DOHH2 (cell line): ENCODE data around the gene COL20A1.

Source experiments
- H3F3A ChIP-seq: fragments of 200-600 bp; sonication (generic), shearing (Covaris generic); 2 replicates; pipeline ENCODE4 v1.6.0; 2016; ENCODE audit warnings: antibody characterized with exemption, mild to moderate bottlenecking; ENCODE audit not compliant: control insufficient read depth, insufficient read depth
- H3K27ac ChIP-seq: fragments of 200-600 bp; sonication (generic); 2 replicates; pipeline ENCODE4 v1.5.1; 2014; ENCODE audit warnings: low read depth, mild to moderate bottlenecking, low read length, moderate library complexity
- H3K27me3 ChIP-seq: fragments of 200-600 bp; sonication (generic); 2 replicates; pipeline ENCODE4 v1.6.1; 2014; ENCODE audit warnings: mild to moderate bottlenecking, low read length, mixed read lengths; ENCODE audit not compliant: control insufficient read depth
- H3K36me3 ChIP-seq: fragments of 200-600 bp; sonication (generic); 2 replicates; pipeline ENCODE4 v1.6.1; 2014; ENCODE audit warnings: mild to moderate bottlenecking, low read length, moderate library complexity, mixed read lengths; ENCODE audit not compliant: control insufficient read depth
- H3K4me1 ChIP-seq: fragments of 200-600 bp; sonication (generic); 2 replicates; pipeline ENCODE4 v1.6.1; 2014; ENCODE audit warnings: mild to moderate bottlenecking, low read length, mixed read lengths; ENCODE audit not compliant: control insufficient read depth
- H3K4me2 ChIP-seq: fragments of 200-600 bp; sonication (generic); 2 replicates; pipeline ENCODE4 v1.6.0; 2014; ENCODE audit warnings: mild to moderate bottlenecking, low read length, moderate library complexity
- H3K4me3 ChIP-seq: fragments of 200-600 bp; sonication (generic); 2 replicates; pipeline ENCODE4 v1.5.1; 2014; ENCODE audit warnings: mild to moderate bottlenecking, low read length, mixed read lengths
- H3K79me2 ChIP-seq: fragments of 200-600 bp; sonication (generic); 2 replicates; pipeline ENCODE4 v1.6.1; 2014; ENCODE audit warnings: mild to moderate bottlenecking, low read length, mixed read lengths; ENCODE audit not compliant: control insufficient read depth
- H3K9me2 ChIP-seq: fragments of 200-600 bp; sonication (generic); replicated peaks from 2 replicates; pipeline ENCODE4 v1.6.1; 2014; ENCODE audit warnings: mild to moderate bottlenecking, low read length, mixed read lengths; ENCODE audit not compliant: control insufficient read depth
- H3K9me3 ChIP-seq: fragments of 200-600 bp; sonication (generic); 2 replicates; pipeline ENCODE4 v1.6.1; 2014; ENCODE audit warnings: antibody characterized with exemption, low read length, mixed read lengths; ENCODE audit not compliant: control insufficient read depth, insufficient read depth
- H4K20me1 ChIP-seq: fragments of 200-600 bp; sonication (generic); 2 replicates; pipeline ENCODE4 v1.6.0; 2014; ENCODE audit warnings: low read depth, mild to moderate bottlenecking, antibody characterized with exemption, low read length, moderate library complexity; ENCODE audit not compliant: control insufficient read depth, insufficient read depth
- CTCF ChIP-seq: fragments of 200-600 bp; sonication (generic); IDR thresholded peaks from one replicate; pipeline ENCODE4 v1.5.1; 2014; ENCODE audit warnings: antibody characterized with exemption, mild to moderate bottlenecking, low read depth, low read length; ENCODE audit not compliant: poor library complexity, severe bottlenecking
- EZH2phosphoT487 ChIP-seq: fragments of 200-600 bp; sonication (generic); IDR thresholded peaks from 2 replicates; pipeline ENCODE4 v1.6.1; 2017; ENCODE audit warnings: borderline replicate concordance, mild to moderate bottlenecking, antibody characterized with exemption, low read length, moderate library complexity, mixed read lengths

Gene COL20A1

GRCh38 chr20:63264000-63264399 lies 29.0 kb upstream of the COL20A1 start:
- no peak for TF ChIP-seq CTCF
- TF ChIP-seq EZH2phosphoT487: no peak
- Histone ChIP-seq H3K9me2 (no peaks in the 10 kb centered on the region), H3K36me3 (no peaks in the 10 kb centered on the region), H3K4me1 (no peaks in the 10 kb centered on the region), H3K27me3 (no peaks in the 10 kb centered on the region; the same call in 1 of the 2 replicates), H3K79me2 (no peaks in the 10 kb centered on the region), H3F3A (no peaks in the 10 kb centered on the region), H3K27ac (no peak overlapping the region), H3K4me2 (no peak overlapping the region), H3K4me3 (no peak overlapping the region), H4K20me1 (no peaks in the 10 kb centered on the region), H3K9me3 (no peaks in the 10 kb centered on the region)

GRCh38 chr20:63264519-63264918 lies 28.5 kb upstream of the COL20A1 start:
- Histone ChIP-seq H3K4me3 (no peak overlapping the region), H3K36me3 (no peaks in the 10 kb centered on the region), H3K4me1 (no peaks in the 10 kb centered on the region), H3K27ac (no peak overlapping the region), H3K4me2 (no peak overlapping the region), H3K9me3 (no peaks in the 10 kb centered on the region), H3F3A (no peaks in the 10 kb centered on the region), H3K9me2 (no peaks in the 10 kb centered on the region), H4K20me1 (no peaks in the 10 kb centered on the region), H3K27me3 (no peaks in the 10 kb centered on the region; the same call in 1 of the 2 replicates), H3K79me2 (no peaks in the 10 kb centered on the region)
- TF ChIP-seq CTCF (no peak), EZH2phosphoT487 (no peak)

- Histone ChIP-seq H3K9me3 (no peaks in the 10 kb centered on the region), H3K79me2 (no peaks in the 10 kb centered on the region), H3K27ac (no peak overlapping the region), H3K4me3 (no peak overlapping the region), H3F3A (no peaks in the 10 kb centered on the region), H3K36me3 (no peaks in the 10 kb centered on the region), H4K20me1 (no peaks in the 10 kb centered on the region), H3K4me2 (no peak overlapping the region), H3K27me3 (no peaks in the 10 kb centered on the region; the same call in 1 of the 2 replicates), H3K4me1 (no peaks in the 10 kb centered on the region), H3K9me2 (no peaks in the 10 kb centered on the region)
- TF ChIP-seq CTCF: no peak
- TF ChIP-seq EZH2phosphoT487: no peak
These were observed 27.0 kb upstream of the COL20A1 start for GRCh38 chr20:63265891-63266515.
